H1 (cell line): ENCODE measurements around the gene LRRC4. TPM values are rescaled to one million over a fixed set of nuclear protein-coding genes. Genes with fewer than 3 reads are reported as not detected.

Experiments used
- RFX5 ChIP-seq: IDR thresholded peaks from 2 replicates; pipeline ENCODE4 v1.6.1; 2011; ENCODE audit warnings: low read depth, low read length, improper control_type of control experiment, borderline replicate concordance
- RXRA ChIP-seq: IDR thresholded peaks from 2 replicates; pipeline ENCODE4 v1.6.1; 2011; ENCODE audit warnings: low read depth, mild to moderate bottlenecking, low read length, moderate library complexity; ENCODE audit not compliant: insufficient read depth
- polyA plus RNA-seq, 7 experiments: library from polyadenylated mRNA; depleted of rRNA in 3 of 7; stranded (reverse) in 5 of 7; unstranded in 2 of 7; fragments of >200 nt in 5 of 7; fragments of 200-250 nt in 2 of 7; gene quantifications; 1 replicate in 5 of 7; 2 replicates in 1 of 7; 4 replicates in 1 of 7; pipeline versions ENCODE4 v1.2.1 to v1.2.3, GENCODE V29; 2011 to 2013; ENCODE audit warnings: missing spikeins in 2 of 7, mixed read lengths in 2 of 7
- total RNA-seq: library from RNA; stranded (reverse); fragmentation: NEBNext Ultra II Directional; extraction: Animal tissue kit (Norgen Biotek cat#: 25700); gene quantifications from 2 replicates; pipeline ENCODE4 v1.2.1, GENCODE V29; 2021

LRRC4 gene
- total and polyA plus RNA-seq, 2 of the 8 experiments (the other 6 are each of a cell fraction or from before 2014, with no cell fraction given), result 13.4 to 16.4 TPM

GRCh38 chr7:128037880-128038619, 6.8 kb upstream of the LRRC4 start (continued):
- TF ChIP-seq RXRA, result no peak
- no peak for TF ChIP-seq RFX5
